HG03095 (cell line): ENCODE results near the gene MDGA2.

ENCODE experiments used
- ATAC-seq: cut with Tn5 transposase; IDR thresholded peaks from one replicate; pipeline ENCODE4 v1.9.1; 2021; ENCODE audit warnings: moderate library complexity; ENCODE audit not compliant: unreplicated experiment

Gene MDGA2

GRCh38 chr14:47675466-47676314, at the start of gene MDGA2:
Gene MDGA2 (minus strand): TSS chr14:47675605.
- no peak for ATAC-seq

GRCh38 chr14:47722929-47723693, 47.7 kb upstream of the MDGA2 start:
- ATAC-seq = no peak

GRCh38 chr14:47720281-47720680, 44.9 kb upstream of the MDGA2 start:
- ATAC-seq = no peak

GRCh38 chr14:47715330-47715729, 39.9 kb upstream of the MDGA2 start:
- no peak for ATAC-seq

- no peak for ATAC-seq
Measured at GRCh38 chr14:47710581-47710980, 35.2 kb upstream of the MDGA2 start.

GRCh38 chr14:47705683-47706082, 30.3 kb upstream of the MDGA2 start:
- ATAC-seq = no peak

- no peak for ATAC-seq
Measured at GRCh38 chr14:47691829-47692228, 16.4 kb upstream of the MDGA2 start.

GRCh38 chr14:47678993-47679392, 3.6 kb upstream of the MDGA2 start:
- no peak for ATAC-seq

- ATAC-seq = no peak
Measured at GRCh38 chr14:47678157-47678556, 2.8 kb upstream of the MDGA2 start.

GRCh38 chr14:47676315-47676617, 861 bp upstream of the MDGA2 start:
- ATAC-seq = no peak

GRCh38 chr14:47674543-47675465, 601 bp downstream of the MDGA2 start:
- no peak for ATAC-seq

GRCh38 chr14:47674148-47674542, 1.3 kb downstream of the MDGA2 start:
- ATAC-seq = no peak

GRCh38 chr14:47665337-47666134, 9.9 kb downstream of the MDGA2 start:
- ATAC-seq = no peak

- no peak for ATAC-seq
Measured at GRCh38 chr14:47662466-47662865, 12.9 kb downstream of the MDGA2 start.

- no peak for ATAC-seq
Measured at GRCh38 chr14:47660158-47660557, 15.2 kb downstream of the MDGA2 start.

- ATAC-seq = no peak
Measured at GRCh38 chr14:47658041-47658440, 17.4 kb downstream of the MDGA2 start.

- ATAC-seq = no peak
Measured at GRCh38 chr14:47657143-47657542, 18.3 kb downstream of the MDGA2 start.

- ATAC-seq = no peak
Measured at GRCh38 chr14:47651337-47651736, 24.1 kb downstream of the MDGA2 start.

- ATAC-seq = no peak
Measured at GRCh38 chr14:47637753-47638152, 37.7 kb downstream of the MDGA2 start.
